ENCODE results near the gene C19orf12.
"Not testable (repeated sequence)": the region's sequence is repeated elsewhere in the genome, so short reads cannot be mapped to it uniquely, and the experiment has no call there.

Gene C19orf12

GRCh38 chr19:29715701-29716581 is 880 bp upstream of the C19orf12 start:
- no peak for DNase-seq (ENCODE audit: extremely low read depth, low read depth)
- TF ChIP-seq CTCF (IDR thresholded peaks at IDR 0.05; ENCODE audit: low read depth, low read length, missing control alignments), result no peak
- peak overlapping the region; percentile 75 for H3K4me3 ChIP-seq (replicated peaks; ENCODE audit: low read depth, low read length)

- DNase-seq (ENCODE audit: extremely low read depth, low read depth), result no peak
- TF ChIP-seq CTCF (IDR thresholded peaks at IDR 0.05; ENCODE audit: low read depth, low read length, missing control alignments), result no peak
- peak overlapping the region; percentile 75 for H3K4me3 ChIP-seq (replicated peaks; ENCODE audit: low read depth, low read length)
Observed at GRCh38 chr19:29714371-29714952, 599 bp downstream of the C19orf12 start.

GRCh38 chr19:29712744-29713516 is 2.1 kb downstream of the C19orf12 start:
- no peak overlapping the region for H3K4me3 ChIP-seq (replicated peaks; ENCODE audit: low read depth, low read length)
- DNase-seq (ENCODE audit: extremely low read depth, low read depth), result no peak
- no peak for TF ChIP-seq CTCF (IDR thresholded peaks at IDR 0.05; ENCODE audit: low read depth, low read length, missing control alignments)

DNA sequence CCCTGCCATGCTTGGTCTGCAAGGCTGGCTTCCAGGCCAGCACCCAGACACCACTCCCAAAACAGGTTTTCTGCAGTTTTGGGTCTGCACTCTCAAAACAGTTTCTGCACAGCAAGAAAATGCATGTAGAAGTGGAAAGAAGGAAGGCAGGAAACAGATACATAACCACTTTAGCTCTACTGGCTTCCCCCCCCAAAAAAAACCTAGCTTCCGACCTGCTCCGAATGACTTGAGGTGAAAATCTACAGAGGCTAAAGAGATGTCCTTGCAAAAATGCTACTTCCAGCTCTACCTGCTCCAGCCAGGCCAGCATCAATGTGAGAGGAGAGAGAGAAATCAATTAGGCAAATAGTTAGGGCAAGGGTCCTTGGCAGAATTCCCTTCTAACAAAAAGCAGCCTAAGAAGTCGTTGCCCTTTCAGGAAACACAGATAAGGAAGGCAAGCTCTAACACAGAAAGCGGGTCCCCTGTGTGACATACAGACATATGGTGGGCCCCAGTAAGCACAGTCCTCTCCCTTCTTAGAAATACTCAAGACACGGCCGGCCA is 3.4 kb downstream of the C19orf12 start:
- H3K4me3 ChIP-seq (replicated peaks; ENCODE audit: low read depth, low read length), result no peak overlapping the region
- TF ChIP-seq CTCF (IDR thresholded peaks at IDR 0.05; ENCODE audit: low read depth, low read length, missing control alignments), result no peak
- no peak for DNase-seq (ENCODE audit: extremely low read depth, low read depth)

DNA sequence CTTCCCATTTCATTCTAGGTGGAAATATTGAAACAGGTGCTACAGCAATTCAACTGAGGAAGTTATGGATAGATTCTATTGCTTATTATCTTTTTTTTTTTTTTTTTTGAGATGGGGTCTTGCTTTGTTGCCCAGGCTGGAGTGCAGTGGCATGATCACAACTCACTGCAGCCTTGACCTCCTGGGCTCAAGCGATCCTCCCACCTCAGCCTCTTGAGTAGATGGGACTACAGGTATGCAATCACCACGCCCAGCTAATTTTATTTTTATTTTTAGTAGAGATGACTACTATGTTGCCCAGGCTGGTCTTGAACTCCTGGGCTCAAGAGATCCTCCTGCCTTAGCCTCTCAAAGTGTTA is 5.6 kb downstream of the C19orf12 start:
- not testable (repeated sequence) for DNase-seq (ENCODE audit: extremely low read depth, low read depth); H3K4me3 ChIP-seq (replicated peaks; ENCODE audit: low read depth, low read length)

DNA sequence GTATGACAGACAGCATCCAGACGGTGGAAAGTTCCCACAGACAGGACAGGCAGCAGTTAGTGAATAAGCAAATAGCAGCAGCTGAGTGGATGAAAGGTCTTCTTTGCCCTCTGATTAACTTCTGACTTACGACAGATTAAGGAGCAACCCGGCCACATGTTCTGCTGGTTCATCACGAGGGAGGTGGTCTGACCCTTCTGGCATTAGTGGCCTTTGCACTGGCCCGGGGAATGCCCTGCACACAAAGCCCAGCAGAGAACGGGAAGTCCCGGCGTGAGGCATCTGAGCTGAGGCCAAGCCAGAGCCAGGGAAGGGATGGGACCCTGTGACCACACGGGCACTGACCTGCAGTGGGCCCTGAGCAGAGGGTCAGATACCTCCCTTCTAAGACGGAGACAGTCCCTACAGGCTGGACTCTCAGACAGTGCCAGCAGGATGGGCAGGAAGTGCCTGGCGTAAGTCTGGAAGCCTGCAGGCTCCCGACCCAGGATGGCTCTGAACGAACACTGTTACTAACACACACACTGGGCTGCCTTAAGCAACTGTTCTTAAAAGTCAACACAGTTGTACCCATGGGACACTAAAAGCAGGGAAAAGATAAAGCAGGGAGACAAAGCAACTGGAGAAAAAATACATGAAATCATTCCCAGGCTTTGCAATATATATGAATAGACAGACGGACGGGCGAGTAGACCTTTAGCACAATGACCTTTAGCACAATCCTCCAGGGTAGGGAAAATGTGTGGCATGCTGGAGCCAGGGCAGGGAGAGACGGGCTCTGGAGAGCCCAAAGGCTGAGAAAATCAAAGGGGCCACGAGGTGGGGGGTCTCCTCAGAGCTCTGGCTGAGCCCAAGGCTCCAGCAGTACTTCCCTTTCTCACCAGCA is 6.3 kb downstream of the C19orf12 start:
- no peak overlapping the region for H3K4me3 ChIP-seq (replicated peaks; ENCODE audit: low read depth, low read length)
- DNase-seq (ENCODE audit: extremely low read depth, low read depth), result no peak
- TF ChIP-seq CTCF (IDR thresholded peaks at IDR 0.05; ENCODE audit: low read depth, low read length, missing control alignments), result no peak

All from HFF-Myc (cell line).